ENCODE results near the gene DCLK2.

The DCLK2 gene

GRCh38 chr4:150207871-150208270 lies 129.6 kb downstream of the DCLK2 start:
- H3K4me3 ChIP-seq (ENCODE audit: low read depth, low read length) = no peak overlapping the region
- TF ChIP-seq CTCF (IDR thresholded peaks at IDR 0.05; ENCODE audit: low read depth, low read length, missing control alignments) = no peak
- no peak for DNase-seq (ENCODE audit: low read depth)

GRCh38 chr4:150209140-150209829 lies 131.0 kb downstream of the DCLK2 start:
- DNase-seq (ENCODE audit: low read depth) = peak; percentile 5
- H3K4me3 ChIP-seq (ENCODE audit: low read depth, low read length) = no peak overlapping the region
- TF ChIP-seq CTCF (IDR thresholded peaks at IDR 0.05; ENCODE audit: low read depth, low read length, missing control alignments) = peak; percentile 54

- DNase-seq (ENCODE audit: low read depth) = no peak
These were observed 132.8 kb downstream of the DCLK2 start for GRCh38 chr4:150211016-150211415.

GRCh38 chr4:150211799-150212445 lies 133.7 kb downstream of the DCLK2 start:
- DNase-seq (ENCODE audit: low read depth) = no peak
- no peak overlapping the region for H3K4me3 ChIP-seq (ENCODE audit: low read depth, low read length)
- TF ChIP-seq CTCF (IDR thresholded peaks at IDR 0.05; ENCODE audit: low read depth, low read length, missing control alignments) = no peak

More at GRCh38 chr4:150211016-150211415, 132.8 kb downstream of the DCLK2 start:
- H3K4me3 ChIP-seq (ENCODE audit: low read depth, low read length) = no peak overlapping the region
- no peak for TF ChIP-seq CTCF (IDR thresholded peaks at IDR 0.05; ENCODE audit: low read depth, low read length, missing control alignments)

- no peak for DNase-seq (ENCODE audit: low read depth)
- H3K4me3 ChIP-seq (ENCODE audit: low read depth, low read length) = no peak overlapping the region
- TF ChIP-seq CTCF (IDR thresholded peaks at IDR 0.05; ENCODE audit: low read depth, low read length, missing control alignments) = no peak
These were observed 134.2 kb downstream of the DCLK2 start for GRCh38 chr4:150212485-150212884.

- no peak for TF ChIP-seq CTCF (IDR thresholded peaks at IDR 0.05; ENCODE audit: low read depth, low read length, missing control alignments)
- no peak overlapping the region for H3K4me3 ChIP-seq (ENCODE audit: low read depth, low read length)
- DNase-seq (ENCODE audit: low read depth) = no peak
These were observed 134.7 kb downstream of the DCLK2 start for GRCh38 chr4:150212927-150213326.

- TF ChIP-seq CTCF (IDR thresholded peaks at IDR 0.05; ENCODE audit: low read depth, low read length, missing control alignments) = no peak
- H3K4me3 ChIP-seq (ENCODE audit: low read depth, low read length) = no peak overlapping the region
- no peak for DNase-seq (ENCODE audit: low read depth)
These were observed 137.4 kb downstream of the DCLK2 start for GRCh38 chr4:150215601-150216000.
